H1 (cell line): ENCODE measurements around the gene ZNF500.

Experiments used
- CTCF ChIP-seq, 3 experiments: IDR thresholded peaks; 1 replicate in 2 of 3; 2 replicates in 1 of 3; pipeline versions ENCODE4 v1.5.1 to v1.6.1; 2011; ENCODE audit warnings: low read length in 3 of 3, mild to moderate bottlenecking in 3 of 3, inconsistent platforms in 2 of 3, low read depth in 1 of 3, moderate library complexity in 1 of 3; ENCODE audit not compliant: insufficient read depth in 1 of 3; ENCODE audit errors: control extremely low read depth in 1 of 3
- EZH2 ChIP-seq: fragments of 200-600 bp; sonication (generic); IDR thresholded peaks from 2 replicates; pipeline ENCODE4 v1.7.1; 2012; ENCODE audit warnings: low read depth, mild to moderate bottlenecking, moderate library complexity, low read length, inconsistent platforms; ENCODE audit not compliant: severe bottlenecking
- POLR2AphosphoS5 ChIP-seq: IDR thresholded peaks from 2 replicates; pipeline ENCODE4 v1.6.1; 2011; ENCODE audit warnings: low read depth, low read length

- TF ChIP-seq EZH2 (no peak), CTCF (IDR thresholded peaks at IDR 0.05; ENCODE audit: control extremely low read depth in 1 of 3, insufficient read depth in 1 of 3, low read depth in 1 of 3, low read length in 3 of 3) (no peak), POLR2AphosphoS5 (no peak)
These were observed 8.0 kb upstream of the ZNF500 start for GRCh38 chr16:4775005-4775404.
